Sigmoid colon (tissue), 4 donors: ENCODE results near the gene RAD51D.

Experiments used
- CTCF ChIP-seq, 4 experiments: fragments of 450-650 bp in 3 of 4; fragments of 200-600 bp in 1 of 4; IDR thresholded peaks; one replicate each; pipeline ENCODE4 v1.5.1; 2016 to 2019; ENCODE audit warnings: antibody characterized with exemption in 4 of 4, mild to moderate bottlenecking in 3 of 4, moderate library complexity in 2 of 4
- EP300 ChIP-seq, 4 donors: sonication (generic); formaldehyde crosslinking; IDR thresholded peaks; one replicate each; pipeline ENCODE4 v1.6.1; 2017; ENCODE audit warnings: antibody characterized with exemption in 4 of 4
- POLR2AphosphoS5 ChIP-seq, 4 donors: sonication (generic); formaldehyde crosslinking; IDR thresholded peaks; one replicate each; pipeline ENCODE4 v1.6.1; 2017; ENCODE audit warnings: antibody characterized with exemption in 4 of 4

GRCh38 chr17:35161281-35161761, 41.7 kb upstream of the RAD51D start:
- TF ChIP-seq CTCF (IDR thresholded peaks at IDR 0.05): no peak
- TF ChIP-seq POLR2AphosphoS5 (IDR thresholded peaks at IDR 0.05): no peak
- no peak for TF ChIP-seq EP300 (IDR thresholded peaks at IDR 0.05)
